Tibial artery (tissue), 4 donors: Measurements from ENCODE around the gene TBCD.

ENCODE experiments used
- DNase-seq, 2 donors: peaks; one replicate each; pipeline ENCODE4 v3.0.0-alpha.2; 2019
- H3K27ac ChIP-seq, 2 donors: fragments of 200-600 bp; sonication (generic) in 1 of 2; 1 replicate in 1 of 2; 2 replicates in 1 of 2; pipeline ENCODE4 v1.5.1; 2018 to 2019; ENCODE audit warnings: mild to moderate bottlenecking in 1 of 2
- H3K27me3 ChIP-seq, 2 donors: fragments of 200-600 bp; sonication (generic) in 1 of 2; one replicate each; pipeline versions ENCODE4 v1.5.1 to v1.6.0; 2016 to 2019
- H3K36me3 ChIP-seq, 3 donors: fragments of 200-600 bp; sonication (generic) in 2 of 3; one replicate each; pipeline ENCODE4 v1.5.1; 2016 to 2019; ENCODE audit warnings: mild to moderate bottlenecking in 2 of 3
- H3K4me1 ChIP-seq, 4 donors: fragments of 200-600 bp; sonication (generic) in 2 of 4; 1 replicate in 3 of 4; 2 replicates in 1 of 4; pipeline ENCODE4 v1.5.1; 2016 to 2019
- H3K4me3 ChIP-seq, 2 donors: fragments of 200-600 bp; sonication (generic) in 1 of 2; 1 replicate in 1 of 2; 2 replicates in 1 of 2; pipeline ENCODE4 v1.5.1; 2018 to 2019; ENCODE audit warnings: mild to moderate bottlenecking in 2 of 2
- H3K9me3 ChIP-seq, 3 donors: fragments of 200-600 bp; sonication (generic) in 1 of 3; one replicate each; pipeline ENCODE4 v1.5.1; 2016 to 2019
- CTCF ChIP-seq, 2 experiments: fragments of 200-600 bp in 1 of 2; fragments of 450-650 bp in 1 of 2; IDR thresholded peaks; one replicate each; pipeline ENCODE4 v1.5.1; 2017 to 2019; ENCODE audit warnings: antibody characterized with exemption in 2 of 2, mild to moderate bottlenecking in 1 of 2, moderate library complexity in 1 of 2
- intact Hi-C: fragments of 100-400 bp; cut with DNase I; formaldehyde crosslinking; loops from one replicate; pipeline ENCODE4 v1.15.0; 2023; ENCODE audit warnings: low total_unique reads

TBCD gene

GRCh38 chr17:82790391-82790790 is 38.5 kb downstream of the TBCD start:
- intact Hi-C loops: no loop called here
- Histone ChIP-seq H3K4me3 (no peak overlapping the region), H3K4me1 (peaks cover 0 to 17% (median 13%) of the 10 kb centered on the region in 4 donors), H3K27ac (no peak overlapping the region), H3K9me3 (no peaks in the 10 kb centered on the region), H3K36me3 (peaks cover 0 to 11% (median 7%) of the 10 kb centered on the region in 3 donors), H3K27me3 (no peaks in the 10 kb centered on the region)
- no peak for TF ChIP-seq CTCF (IDR thresholded peaks at IDR 0.05)
- DNase-seq: no peak

DNA sequence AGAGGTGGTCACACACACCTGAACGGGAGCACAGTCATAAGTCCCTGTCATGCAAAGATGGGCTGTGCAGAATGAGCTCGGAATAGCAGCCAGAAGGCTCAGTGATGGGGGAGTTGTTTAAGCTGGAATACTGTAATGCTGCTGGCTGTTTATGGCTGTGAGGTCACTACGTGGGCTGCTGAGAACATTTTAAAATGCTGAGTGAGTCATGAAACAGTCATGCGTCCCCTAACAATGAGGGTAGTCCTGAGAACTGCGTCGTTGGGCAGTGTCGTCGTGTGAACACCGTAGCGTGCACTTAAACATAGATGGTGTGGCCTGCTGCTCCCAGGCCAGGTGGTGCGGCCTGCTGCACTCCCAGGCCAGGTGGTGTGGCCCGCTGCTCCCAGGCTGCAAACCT is 39.7 kb downstream of the TBCD start:
- no peak for TF ChIP-seq CTCF (IDR thresholded peaks at IDR 0.05)
- Histone ChIP-seq H3K27ac (no peak overlapping the region), H3K36me3 (peaks cover 0 to 11% (median 7%) of the 10 kb centered on the region in 3 donors), H3K4me1 (peaks cover 0 to 17% (median 13%) of the 10 kb centered on the region in 4 donors), H3K4me3 (no peak overlapping the region), H3K9me3 (no peaks in the 10 kb centered on the region), H3K27me3 (no peaks in the 10 kb centered on the region)
- intact Hi-C loops: no loop called here
- DNase-seq: no peak

DNA sequence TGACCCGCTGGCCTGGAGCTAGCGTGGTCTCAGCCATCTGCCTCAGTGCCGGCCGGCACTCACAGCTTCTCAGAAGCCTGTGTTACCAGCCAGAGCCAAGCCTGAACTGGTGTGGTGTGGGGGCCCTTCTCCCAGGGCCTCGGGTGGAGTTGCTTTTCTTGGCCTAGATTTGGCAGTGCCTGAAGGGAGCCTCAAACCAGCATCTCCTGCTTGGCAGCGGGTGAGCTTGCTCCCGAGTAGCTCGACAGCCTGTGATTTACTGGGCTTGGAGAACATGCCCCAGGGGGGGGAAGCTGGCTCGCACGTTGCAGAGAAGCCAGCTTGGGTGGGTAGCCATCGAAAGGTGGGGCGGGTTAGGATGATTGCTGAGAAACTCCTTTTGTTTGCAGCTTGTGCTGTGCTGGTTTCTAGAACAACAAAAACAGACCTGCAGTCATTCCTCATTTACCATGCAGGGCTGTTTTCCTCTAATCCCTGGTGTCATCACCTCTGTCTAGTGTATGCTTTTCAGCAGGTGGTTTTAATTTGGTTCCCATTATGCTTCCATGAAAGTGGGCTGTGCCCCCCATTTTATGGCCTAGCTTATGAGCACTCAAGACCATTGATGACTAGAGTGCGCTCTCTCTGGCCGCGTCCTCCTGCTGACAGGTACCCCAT is 42.2 kb downstream of the TBCD start:
- peak in 1 of 2 donors; percentile 87 for DNase-seq
- Histone ChIP-seq H3K27ac (peak overlapping the region in 1 of 2 donors; percentile 9), H3K36me3 (peaks cover 0 to 22% (median 15%) of the 10 kb centered on the region in 3 donors), H3K9me3 (no peaks in the 10 kb centered on the region), H3K4me1 (peaks cover 0 to 17% (median 13%) of the 10 kb centered on the region in 4 donors), H3K4me3 (no peak overlapping the region), H3K27me3 (no peaks in the 10 kb centered on the region)
- intact Hi-C loops: no loop called here
- TF ChIP-seq CTCF (IDR thresholded peaks at IDR 0.05): no peak

DNA sequence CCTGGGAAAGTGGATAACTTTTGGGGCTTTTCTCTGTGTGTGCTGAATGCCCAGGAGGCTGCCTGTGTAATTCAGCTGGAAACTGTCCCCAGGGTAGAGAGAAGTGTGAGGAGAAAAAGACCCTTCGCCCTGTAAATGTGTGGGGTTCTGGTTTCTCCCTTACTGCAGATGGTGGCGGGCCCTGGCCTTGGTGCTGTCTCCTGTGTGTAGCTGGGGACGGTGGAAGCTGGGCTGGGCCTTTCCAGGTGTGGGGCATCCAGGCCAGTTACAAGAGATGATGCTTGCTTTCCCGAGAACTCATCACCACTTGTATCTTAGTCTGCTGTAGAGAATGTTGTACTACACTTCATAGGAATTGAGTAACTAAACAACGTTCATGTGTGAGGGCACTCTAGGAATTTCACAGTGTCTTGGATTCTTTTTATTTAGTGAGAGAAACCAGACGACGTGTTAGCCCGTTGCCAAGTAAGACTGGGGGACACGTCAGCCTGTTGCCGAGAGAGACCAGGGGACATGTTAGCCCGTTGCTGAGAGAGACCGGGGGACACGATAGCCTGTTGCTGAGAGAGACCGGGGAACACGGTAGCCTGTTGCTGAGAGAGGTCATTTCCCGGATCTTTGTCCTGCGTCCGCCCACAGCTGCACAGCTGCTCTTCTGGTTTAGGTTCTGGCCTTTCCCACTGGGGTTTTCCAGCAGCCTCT is 43.1 kb downstream of the TBCD start:
- Histone ChIP-seq H3K4me1 (peaks cover 0 to 17% (median 13%) of the 10 kb centered on the region in 4 donors), H3K9me3 (no peaks in the 10 kb centered on the region), H3K27ac (no peak overlapping the region), H3K27me3 (no peaks in the 10 kb centered on the region), H3K36me3 (peaks cover 0 to 22% (median 17%) of the 10 kb centered on the region in 3 donors), H3K4me3 (no peak overlapping the region)
- TF ChIP-seq CTCF (IDR thresholded peaks at IDR 0.05): no peak
- intact Hi-C loops: no loop called here
- no peak for DNase-seq

GRCh38 chr17:82795615-82796014 is 43.8 kb downstream of the TBCD start:
- no peak for TF ChIP-seq CTCF (IDR thresholded peaks at IDR 0.05)
- Histone ChIP-seq H3K4me1 (peaks cover 0 to 17% (median 13%) of the 10 kb centered on the region in 4 donors), H3K4me3 (no peak overlapping the region), H3K27me3 (no peaks in the 10 kb centered on the region), H3K9me3 (no peaks in the 10 kb centered on the region), H3K27ac (no peak overlapping the region), H3K36me3 (peaks cover 0 to 25% (median 24%) of the 10 kb centered on the region in 3 donors)
- no peak for DNase-seq
- intact Hi-C loops: no loop called here
